ENCODE measurements around the gene ASB18. TPM values are rescaled to one million over a fixed set of nuclear protein-coding genes. Genes with fewer than 3 reads are reported as not detected.

ASB18 gene
- total and polyA plus RNA-seq, 2 experiments from 2014 or later: not detected

GRCh38 chr2:236193026-236193425 lies 71.2 kb downstream of the ASB18 start:
- H3F3A ChIP-seq (replicated peaks; ENCODE audit: low read depth): no peaks in the 10 kb centered on the region
- peak; percentile 44 for DNase-seq (ENCODE audit: low spot score)
- no peak for TF ChIP-seq ZNF114 (CRISPR knock-in tag; IDR thresholded peaks at IDR 0.05)
- TF ChIP-seq CTCF (conservative IDR thresholded peaks at IDR 0.05; ENCODE audit: low read depth in 2 of 2): peak in 1 of 2 experiments; percentile 46; a peak in 2 of 4 replicates

GRCh38 chr2:236190674-236191073 lies 73.5 kb downstream of the ASB18 start:
- H3K36me3 Mint-ChIP-seq (ENCODE audit: low read depth): peaks cover 1% of the 10 kb centered on the region; the same call in 2 of the 3 replicates
- ATAC-seq: no peak
- no peaks in the 10 kb centered on the region for H3K27me3 ChIP-seq (ENCODE audit: insufficient read depth)
- H3F3A ChIP-seq (replicated peaks; ENCODE audit: low read depth): no peaks in the 10 kb centered on the region
- H3K27me3 Mint-ChIP-seq (ENCODE audit: insufficient read depth, low read depth, poor library complexity): peaks cover 5% of the 10 kb centered on the region
- no peak overlapping the region for H2AFZ ChIP-seq
- H3K27ac Mint-ChIP-seq: no peak overlapping the region
- no peak for DNase-seq (ENCODE audit: low spot score)
- no peaks in the 10 kb centered on the region for H3K9me2 ChIP-seq (ENCODE audit: insufficient read depth)
- no peak overlapping the region for H3K27ac ChIP-seq (ENCODE audit: low read depth)
- no peaks in the 10 kb centered on the region for H3K79me2 ChIP-seq (replicated peaks; ENCODE audit: insufficient read depth)
- H3K4me2 ChIP-seq: no peak overlapping the region
- no peaks in the 10 kb centered on the region for H4K20me1 ChIP-seq (replicated peaks; ENCODE audit: insufficient read depth)
- H3K4me1 Mint-ChIP-seq: no peaks in the 10 kb centered on the region; the same call in 2 of the 3 replicates
- H3K4me3 ChIP-seq: no peak overlapping the region
- no peaks in the 10 kb centered on the region for H3K36me3 ChIP-seq (ENCODE audit: insufficient read depth)
- peaks cover 5% of the 10 kb centered on the region for H3K9me3 Mint-ChIP-seq
- H3K4me1 ChIP-seq (ENCODE audit: insufficient read depth): no peaks in the 10 kb centered on the region
- no peak overlapping the region for H3K4me3 Mint-ChIP-seq
- TF ChIP-seq ZNF462 (CRISPR knock-in tag; IDR thresholded peaks at IDR 0.05): no peak
- TF ChIP-seq CTCF (conservative IDR thresholded peaks at IDR 0.05; ENCODE audit: low read depth in 2 of 2): no peak
- TF ChIP-seq NANOG (IDR thresholded peaks at IDR 0.05; ENCODE audit: borderline replicate concordance): no peak
- TF ChIP-seq STAT1 (IDR thresholded peaks at IDR 0.05; ENCODE audit: unreplicated experiment): no peak
- TF ChIP-seq ETS1 (IDR thresholded peaks at IDR 0.05): no peak
- TF ChIP-seq EZH2phosphoT487 (IDR thresholded peaks at IDR 0.05; ENCODE audit: unreplicated experiment): no peak
- TF ChIP-seq ZNF331 (CRISPR knock-in tag; IDR thresholded peaks at IDR 0.05; ENCODE audit: low read depth): no peak
- TF ChIP-seq POLR2AphosphoS5 (IDR thresholded peaks at IDR 0.05; ENCODE audit: low read depth): no peak
- no peak for TF ChIP-seq JUNB (IDR thresholded peaks at IDR 0.05; ENCODE audit: unreplicated experiment)
- TF ChIP-seq EZH2 (IDR thresholded peaks at IDR 0.05; ENCODE audit: low read depth, unreplicated experiment): no peak

More at GRCh38 chr2:236193026-236193425, 71.2 kb downstream of the ASB18 start:
- ATAC-seq: peak; percentile 88
- Histone ChIP-seq H3K4me1 (ENCODE audit: insufficient read depth) (no peaks in the 10 kb centered on the region; the same call in 1 of the 2 replicates), H4K20me1 (replicated peaks; ENCODE audit: insufficient read depth) (no peaks in the 10 kb centered on the region), H2AFZ (peak overlapping the region; percentile 28; the same call in 1 of the 2 replicates), H3K27ac (ENCODE audit: low read depth) (no peak overlapping the region), H3K9me2 (ENCODE audit: insufficient read depth) (no peaks in the 10 kb centered on the region), H3K4me3 (no peak overlapping the region), H3K4me2 (no peak overlapping the region), H3K27me3 (ENCODE audit: insufficient read depth) (no peaks in the 10 kb centered on the region), H3K36me3 (ENCODE audit: insufficient read depth) (no peaks in the 10 kb centered on the region), H3K79me2 (replicated peaks; ENCODE audit: insufficient read depth) (no peaks in the 10 kb centered on the region)
- no peak overlapping the region for H3K4me3 Mint-ChIP-seq
- no peaks in the 10 kb centered on the region for H3K36me3 Mint-ChIP-seq (ENCODE audit: low read depth)
- H3K9me3 Mint-ChIP-seq: no peaks in the 10 kb centered on the region
- H3K27me3 Mint-ChIP-seq (ENCODE audit: insufficient read depth, low read depth, poor library complexity): peaks cover 5% of the 10 kb centered on the region
- no peak overlapping the region for H3K27ac Mint-ChIP-seq
- no peaks in the 10 kb centered on the region; the same call in 2 of the 3 replicates for H3K4me1 Mint-ChIP-seq

Data from GM23338 (cell line).